K562 (cell line): Measurements from ENCODE around the gene DHDH. TPM values are rescaled to one million over a fixed set of nuclear protein-coding genes. Genes with fewer than 3 reads are reported as not detected.
A peak's percentile ranks its signal among the peaks of the same experiment; 100 is the strongest.

Experiments used
- CTCF ChIP-seq, 3 experiments: IDR thresholded peaks in 2 of 3; conservative IDR thresholded peaks in 1 of 3; 2 replicates each; pipeline ENCODE4 v1.5.1; 2011 to 2012; ENCODE audit warnings: low read length in 3 of 3, mild to moderate bottlenecking in 3 of 3, control low read depth in 2 of 3, improper control_type of control experiment in 1 of 3, inconsistent platforms in 1 of 3, low read depth in 1 of 3, mixed read lengths in 1 of 3, moderate library complexity in 1 of 3; ENCODE audit not compliant: insufficient read depth in 2 of 3
- CXXC5 ChIP-seq: fragments of 250-450 bp; sonication (Bioruptor Pico); IDR thresholded peaks from 2 replicates; pipeline ENCODE4 v1.8.0; 2022; ENCODE audit warnings: inconsistent platforms, mild to moderate bottlenecking, moderate library complexity
- DDX20 ChIP-seq: fragments of 450-650 bp; IDR thresholded peaks from 2 replicates; pipeline ENCODE4 v1.6.1; 2016; ENCODE audit warnings: missing genetic modification characterization, low read depth, mild to moderate bottlenecking, missing compliant biosample characterization, moderate library complexity
- DNMT1 ChIP-seq: fragments of 450-650 bp; IDR thresholded peaks from 2 replicates; pipeline ENCODE4 v1.6.1; 2016; ENCODE audit warnings: antibody characterized with exemption, mild to moderate bottlenecking
- EP300 ChIP-seq: IDR thresholded peaks from 2 replicates; pipeline ENCODE4 v1.6.1; 2012; ENCODE audit warnings: low read length, improper control_type of control experiment
- KLF13 ChIP-seq: fragments of 450-650 bp; IDR thresholded peaks from 2 replicates; pipeline ENCODE4 v1.6.1; 2016; ENCODE audit warnings: missing genetic modification characterization, low read depth, mild to moderate bottlenecking, missing compliant biosample characterization, moderate library complexity, borderline replicate concordance
- L3MBTL2 ChIP-seq: fragments of 450-650 bp; IDR thresholded peaks from 2 replicates; pipeline ENCODE4 v1.6.1; 2016; ENCODE audit warnings: mild to moderate bottlenecking, moderate library complexity
- MCM5 ChIP-seq: fragments of 450-650 bp; IDR thresholded peaks from 2 replicates; pipeline ENCODE4 v1.6.1; 2016; ENCODE audit warnings: low read depth
- MEIS2 ChIP-seq: fragments of 450-650 bp; IDR thresholded peaks from 2 replicates; pipeline ENCODE4 v1.6.1; 2014; ENCODE audit warnings: mild to moderate bottlenecking; ENCODE audit not compliant: partially characterized antibody
- MNT ChIP-seq, 2 experiments: fragments of 450-650 bp; conservative IDR thresholded peaks; 2 replicates each; pipeline ENCODE4 v1.6.1; 2017; ENCODE audit warnings: mild to moderate bottlenecking in 2 of 2, moderate library complexity in 2 of 2
- MTA2 ChIP-seq: fragments of 450-650 bp; IDR thresholded peaks from 2 replicates; pipeline ENCODE4 v1.6.1; 2016; ENCODE audit warnings: low read depth
- NCOA1 ChIP-seq: fragments of 450-650 bp; IDR thresholded peaks from 2 replicates; pipeline ENCODE4 v1.6.1; 2016; ENCODE audit warnings: low read depth
- NR2C2 ChIP-seq, 2 experiments: fragments of 200-800 bp in 1 of 2; sonication (Bioruptor generic) in 1 of 2; sonication (generic) in 1 of 2; formaldehyde crosslinking in 1 of 2; IDR thresholded peaks; 2 replicates each; pipeline versions ENCODE4 v1.6.1 to v1.8.0; 2016 to 2022; ENCODE audit warnings: mild to moderate bottlenecking in 1 of 2, missing compliant biosample characterization in 1 of 2, missing genetic modification characterization in 1 of 2, missing genetic modification reagents in 1 of 2
- OTX1 ChIP-seq: fragments of 450-650 bp; formaldehyde crosslinking; IDR thresholded peaks from 2 replicates; pipeline ENCODE4 v1.4.0; 2022; ENCODE audit warnings: mild to moderate bottlenecking
- POLR3G ChIP-seq: IDR thresholded peaks from 2 replicates; pipeline ENCODE4 v1.6.1; 2011; ENCODE audit not compliant: insufficient read length, insufficient replicate concordance; ENCODE audit errors: extremely low read depth
- RBM15 ChIP-seq: fragments of 200-400 bp; formaldehyde crosslinking; IDR thresholded peaks from 2 replicates; pipeline ENCODE4 v1.6.1; 2018; ENCODE audit warnings: mild to moderate bottlenecking, low read length, moderate library complexity; ENCODE audit not compliant: insufficient read depth
- TOE1 ChIP-seq, 2 experiments: fragments of 450-650 bp in 1 of 2; sonication (generic) in 1 of 2; formaldehyde crosslinking in 1 of 2; IDR thresholded peaks; 2 replicates each; pipeline versions ENCODE4 v1.7.1 to v1.8.0; 2016 to 2022; ENCODE audit warnings: borderline replicate concordance in 2 of 2, mild to moderate bottlenecking in 2 of 2, antibody characterized with exemption in 1 of 2, inconsistent platforms in 1 of 2, low read depth in 1 of 2, missing genetic modification reagents in 1 of 2, moderate library complexity in 1 of 2
- XRCC3 ChIP-seq: fragments of 450-650 bp; IDR thresholded peaks from 2 replicates; pipeline ENCODE4 v1.6.1; 2017; ENCODE audit warnings: mild to moderate bottlenecking, moderate library complexity
- ZBTB1 ChIP-seq: sonication (generic); formaldehyde crosslinking; IDR thresholded peaks from 2 replicates; pipeline ENCODE4 v1.8.1; 2023; ENCODE audit warnings: missing genetic modification reagents, low read depth, mild to moderate bottlenecking, borderline replicate concordance
- ZFPM2 ChIP-seq: fragments of 250-450 bp; sonication (Bioruptor Pico); IDR thresholded peaks from 2 replicates; pipeline ENCODE4 v1.5.1; 2022; ENCODE audit warnings: mild to moderate bottlenecking
- ZNF23 ChIP-seq: fragments of 250-450 bp; sonication (Bioruptor Pico); IDR thresholded peaks from 2 replicates; pipeline ENCODE4 v1.4.0; 2020; ENCODE audit warnings: mild to moderate bottlenecking
- ZNF507 ChIP-seq: conservative IDR thresholded peaks from 2 replicates; pipeline ENCODE4 v1.6.1; 2017; ENCODE audit warnings: missing genetic modification characterization, missing compliant biosample characterization
- ZSCAN32 ChIP-seq: fragments of 450-650 bp; formaldehyde crosslinking; IDR thresholded peaks from 2 replicates; pipeline ENCODE4 v1.4.0; 2020; ENCODE audit warnings: mild to moderate bottlenecking, moderate library complexity
- polyA plus RNA-seq, 8 experiments: library from polyadenylated mRNA; depleted of rRNA in 4 of 8; stranded (reverse) in 5 of 8; unstranded in 3 of 8; fragments of >200 nt; fragmentation: Nextera tagmentation in 2 of 8; fragmentation: Illumina TruSeq in 1 of 8; extraction: Ambion mirVana in 2 of 8; extraction: Trizol in 1 of 8; gene quantifications; 2 replicates each; pipeline versions ENCODE4 v1.2.1 to v1.2.3, GENCODE V29; 2011 to 2014; ENCODE audit warnings: inconsistent platforms in 1 of 8, missing spikeins in 1 of 8
- total RNA-seq, 7 experiments: library from RNA; depleted of rRNA in 6 of 7; stranded (reverse); fragments of >200 nt in 6 of 7; fragmentation: Illumina TruSeq in 2 of 7; extraction: Trizol in 2 of 7; gene quantifications; 2 replicates each; pipeline versions ENCODE4 v1.2.1 to v1.2.3, GENCODE V29; 2011 to 2021; ENCODE audit warnings: low replicate concordance in 1 of 7

The DHDH gene
- total and polyA plus RNA-seq, 9 of the 15 experiments (the other 6 are each of a cell fraction or from before 2014, with no cell fraction given), result 0.37 to 1.9 (median 0.87) TPM

- no peak for TF ChIP-seq MNT (conservative IDR thresholded peaks at IDR 0.05)
- TF ChIP-seq KLF13 (tag), result peak; percentile 41; the same call in 1 of the 2 replicates
- no peak for TF ChIP-seq XRCC3
- TF ChIP-seq CTCF (IDR thresholded peaks at IDR 0.05 in 2 of 3, conservative IDR thresholded peaks at IDR 0.05 in 1 of 3; ENCODE audit: insufficient read depth in 2 of 3, low read depth in 1 of 3, low read length in 3 of 3), result no peak
- 0 out of 2 replicates have a peak, but pooled peaks have one; percentile 57 for TF ChIP-seq DDX20 (tag)
- TF ChIP-seq ZNF507, result no peak
- no peak for TF ChIP-seq NCOA1
- peak; percentile 69 for TF ChIP-seq CXXC5 (CRISPR knock-in tag)
- TF ChIP-seq RBM15, result no peak
- TF ChIP-seq TOE1 (IDR thresholded peaks at IDR 0.05; ENCODE audit: borderline replicate concordance), result no peak
- no peak for TF ChIP-seq TOE1 (CRISPR knock-in tag; IDR thresholded peaks at IDR 0.05; ENCODE audit: borderline replicate concordance, low read depth)
- TF ChIP-seq MEIS2, result no peak
- no peak for TF ChIP-seq ZNF23 (CRISPR knock-in tag)
- no peak for TF ChIP-seq MCM5
- TF ChIP-seq OTX1 (CRISPR knock-in tag), result no peak
- TF ChIP-seq L3MBTL2, result peak; percentile 63
- no peak for TF ChIP-seq ZFPM2 (CRISPR knock-in tag)
- TF ChIP-seq ZSCAN32 (CRISPR knock-in tag), result no peak
- no peak for TF ChIP-seq POLR3G
- no peak for TF ChIP-seq EP300
- TF ChIP-seq NR2C2 (CRISPR knock-in tag; IDR thresholded peaks at IDR 0.05), result no peak
- TF ChIP-seq NR2C2 (tag; IDR thresholded peaks at IDR 0.05), result peak; percentile 74
- TF ChIP-seq DNMT1, result no peak
- TF ChIP-seq ZBTB1, result no peak
- no peak for TF ChIP-seq MTA2
These were observed 42.7 kb downstream of the DHDH start (continued) for GRCh38 chr19:48975947-48976847.
